22Rv1 (cell line): ENCODE measurements around the gene ZNF407.

ENCODE experiments used
- CTCF ChIP-seq: fragments of 450-650 bp; IDR thresholded peaks from 2 replicates; pipeline ENCODE4 v1.5.1; 2017; ENCODE audit warnings: mild to moderate bottlenecking
- ZFX ChIP-seq: fragments of 450-650 bp; IDR thresholded peaks from 2 replicates; pipeline ENCODE4 v1.6.1; 2017; ENCODE audit warnings: antibody characterized with exemption, borderline replicate concordance

DNA sequence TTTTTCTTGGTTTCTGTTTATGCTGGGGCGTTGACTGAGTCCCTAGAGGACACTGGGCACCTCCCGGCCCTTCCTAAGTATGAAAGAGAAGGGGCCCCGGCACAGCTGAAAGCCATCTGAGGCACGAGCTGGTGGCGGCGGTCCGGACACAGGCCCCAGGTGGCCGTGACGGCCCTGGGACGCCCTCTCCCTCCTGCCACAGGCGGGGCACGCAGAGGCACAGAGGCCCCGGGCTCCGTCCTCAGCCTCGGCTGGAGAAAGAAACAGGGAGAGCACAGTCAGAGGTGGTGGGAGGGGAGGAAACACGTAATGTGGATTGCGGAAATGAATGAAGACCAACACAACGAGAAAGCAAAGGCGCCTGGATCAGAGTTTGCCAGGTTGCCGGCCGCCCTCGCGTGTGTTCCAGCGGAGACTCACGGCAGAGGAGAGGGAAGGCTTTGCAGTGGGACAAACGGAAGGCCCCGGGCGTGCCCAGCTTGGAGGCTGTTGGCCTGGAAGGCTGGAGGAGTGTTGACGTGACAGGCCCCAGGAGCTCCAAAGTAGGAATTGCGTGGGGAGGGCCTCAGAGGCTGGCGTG is 492.2 kb downstream of the ZNF407 start:
- TF ChIP-seq CTCF = no peak
- TF ChIP-seq ZFX = no peak
